Measurements from ENCODE around the gene RIMBP2.
"Not testable (repeated sequence)": the region's sequence is repeated elsewhere in the genome, so short reads cannot be mapped to it uniquely, and the experiment has no call there.

The RIMBP2 gene

GRCh38 chr12:130596241-130596640 lies 119.9 kb downstream of the RIMBP2 start:
- DNase-seq (ENCODE audit: low read depth, low spot score): no peak

GRCh38 chr12:130595566-130595965 lies 120.5 kb downstream of the RIMBP2 start:
- DNase-seq (ENCODE audit: low read depth, low spot score): no peak

GRCh38 chr12:130593056-130593455 lies 123.0 kb downstream of the RIMBP2 start:
- no peak for DNase-seq (ENCODE audit: low read depth, low spot score)

GRCh38 chr12:130592641-130593040 lies 123.5 kb downstream of the RIMBP2 start:
- DNase-seq (ENCODE audit: low read depth, low spot score): no peak

- no peak for DNase-seq (ENCODE audit: low read depth, low spot score)
These were observed 124.4 kb downstream of the RIMBP2 start for GRCh38 chr12:130591736-130592135.

DNA sequence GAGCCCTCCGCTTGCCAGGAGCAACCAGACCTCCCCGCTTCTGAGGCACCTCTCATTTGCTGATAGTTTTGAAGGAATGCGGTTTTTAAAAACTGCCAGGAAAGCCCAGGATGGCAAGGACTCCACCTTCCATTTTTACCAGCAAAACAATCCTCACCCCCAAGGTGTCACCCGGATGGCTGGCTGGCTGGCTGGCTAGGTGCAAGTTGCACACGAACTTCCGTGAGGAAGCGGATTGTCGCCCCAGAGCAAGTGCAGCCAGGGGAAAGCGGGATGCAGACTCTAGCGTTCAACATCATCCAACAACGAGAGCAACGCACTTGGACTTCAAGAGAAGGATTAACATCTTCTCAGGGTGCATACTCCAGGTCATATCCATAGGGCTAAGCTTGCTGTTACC lies 125.4 kb downstream of the RIMBP2 start:
- no peak for DNase-seq (ENCODE audit: low read depth, low spot score)

DNA sequence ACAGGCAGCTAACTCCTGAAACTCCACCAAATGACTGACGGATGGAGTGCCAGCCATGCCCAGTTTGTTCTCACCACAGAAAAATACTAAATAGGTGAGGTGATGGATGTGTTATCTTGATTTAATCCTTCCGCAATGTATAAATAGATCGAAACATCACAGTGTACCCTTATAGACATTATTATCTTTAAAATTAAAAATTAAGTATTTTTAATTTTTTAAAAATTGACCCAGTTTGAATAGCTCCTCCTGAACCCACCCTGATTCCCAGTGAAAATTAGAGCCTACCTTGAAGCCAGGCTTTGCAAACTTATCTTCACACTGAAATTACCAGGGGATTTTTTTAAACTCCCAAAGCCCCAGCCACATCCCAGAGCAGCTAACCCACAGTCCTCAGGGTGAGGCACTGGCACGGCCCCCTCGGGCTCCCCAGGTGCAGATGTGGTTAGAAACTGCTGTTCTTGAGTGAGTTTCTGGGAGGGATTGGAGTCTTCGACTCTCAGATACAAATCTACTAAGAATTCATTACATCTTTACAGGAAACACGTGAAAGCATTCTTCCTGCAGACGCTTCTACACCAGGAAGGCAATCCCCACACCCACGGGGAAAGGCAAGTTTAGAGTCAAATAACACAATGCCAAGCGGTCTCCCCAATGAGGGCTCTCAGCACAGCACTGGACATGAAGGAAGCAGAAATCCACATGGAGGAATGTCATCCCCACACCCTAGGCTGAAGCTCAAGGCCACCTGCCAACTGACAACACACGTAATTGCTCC lies 126.4 kb downstream of the RIMBP2 start:
- no peak for DNase-seq (ENCODE audit: low read depth, low spot score)

DNA sequence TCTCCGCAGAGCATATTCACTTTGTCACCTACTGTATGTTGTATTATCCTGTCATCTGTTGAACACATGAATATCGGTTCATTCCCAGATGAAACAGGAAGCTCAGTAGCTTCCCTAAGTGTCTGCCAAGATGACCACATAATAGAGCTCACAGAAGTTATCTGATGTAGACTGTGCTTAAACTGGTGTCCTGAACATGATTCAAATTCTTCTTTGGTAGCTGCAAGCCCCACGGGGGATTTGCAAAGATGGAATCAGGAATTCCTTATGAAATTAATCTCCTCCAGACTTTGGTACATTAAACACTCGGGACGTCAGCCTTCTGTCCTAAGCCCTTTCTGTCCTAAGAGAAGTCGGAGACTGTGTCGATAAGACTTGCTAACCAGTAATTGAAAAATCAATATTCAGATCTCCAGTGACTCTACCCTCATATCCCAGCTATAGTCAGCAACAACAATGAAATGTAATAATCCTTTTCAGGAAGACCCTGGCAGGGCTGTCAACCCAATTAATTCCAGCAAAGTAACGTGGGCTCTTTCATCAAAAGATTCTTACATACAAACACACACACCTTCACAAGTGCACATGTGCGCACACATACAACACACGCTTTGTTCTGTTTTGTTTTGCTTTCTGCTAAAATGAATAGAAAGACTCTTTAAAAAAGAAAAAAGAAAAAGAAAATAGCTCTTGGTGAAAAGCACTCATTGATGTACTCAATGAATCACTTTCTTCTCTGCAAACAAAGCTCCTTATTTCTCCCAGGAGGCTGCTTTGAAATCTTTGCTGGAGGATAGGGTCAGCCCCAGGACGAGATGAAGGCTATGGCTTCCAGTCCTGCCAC lies 127.2 kb downstream of the RIMBP2 start:
- DNase-seq (ENCODE audit: low read depth, low spot score): no peak

- DNase-seq (ENCODE audit: low read depth, low spot score): no peak
These were observed 128.1 kb downstream of the RIMBP2 start for GRCh38 chr12:130587966-130588365.

DNA sequence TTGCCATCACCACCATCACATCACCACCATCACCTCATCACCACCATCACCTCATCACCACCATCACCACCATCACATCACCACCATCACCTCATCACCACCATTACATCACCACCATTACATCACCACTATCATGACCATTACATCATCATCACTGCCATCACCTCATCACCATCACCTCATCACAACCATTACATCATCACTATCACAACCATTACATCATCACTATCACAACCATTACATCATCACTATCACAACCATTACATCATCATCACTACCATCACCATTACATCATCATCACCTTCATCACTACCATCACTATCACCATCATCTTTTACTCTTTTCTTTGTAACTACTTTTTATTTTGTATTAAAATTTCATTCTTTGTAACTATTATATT lies 131.6 kb downstream of the RIMBP2 start:
- DNase-seq (ENCODE audit: low read depth, low spot score): not testable (repeated sequence)

DNA sequence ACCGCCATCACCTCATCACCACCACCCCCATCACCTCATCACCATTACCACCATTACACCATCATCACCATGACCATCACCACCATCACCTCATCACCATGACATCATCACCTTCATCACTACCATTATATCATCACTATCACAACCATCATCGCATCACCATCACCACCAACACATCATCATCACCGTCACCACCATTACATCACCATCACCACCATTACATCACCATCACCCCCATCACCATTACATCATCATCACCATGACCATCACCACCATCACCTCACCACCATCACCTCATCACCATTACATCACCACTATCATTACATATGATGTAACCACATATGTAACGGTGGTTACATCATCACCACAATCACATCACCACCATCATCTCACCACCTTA lies 132.3 kb downstream of the RIMBP2 start:
- no peak for DNase-seq (ENCODE audit: low read depth, low spot score)

DNA sequence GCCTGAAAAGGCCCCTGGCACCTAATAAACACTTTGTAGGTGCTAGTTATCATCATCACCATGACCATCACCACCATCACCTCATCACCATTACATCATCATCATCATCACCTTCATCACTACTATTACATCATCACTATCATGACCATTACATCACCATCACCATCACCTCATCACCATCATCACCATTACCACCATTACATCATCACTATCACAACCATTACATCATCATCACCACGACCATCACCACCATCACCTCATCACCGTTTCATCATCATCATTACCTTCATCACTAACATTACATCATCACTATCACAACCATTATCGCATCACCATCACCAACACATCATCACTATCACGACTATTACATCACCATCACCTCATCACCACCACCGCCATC lies 132.8 kb downstream of the RIMBP2 start:
- no peak for DNase-seq (ENCODE audit: low read depth, low spot score)

DNA sequence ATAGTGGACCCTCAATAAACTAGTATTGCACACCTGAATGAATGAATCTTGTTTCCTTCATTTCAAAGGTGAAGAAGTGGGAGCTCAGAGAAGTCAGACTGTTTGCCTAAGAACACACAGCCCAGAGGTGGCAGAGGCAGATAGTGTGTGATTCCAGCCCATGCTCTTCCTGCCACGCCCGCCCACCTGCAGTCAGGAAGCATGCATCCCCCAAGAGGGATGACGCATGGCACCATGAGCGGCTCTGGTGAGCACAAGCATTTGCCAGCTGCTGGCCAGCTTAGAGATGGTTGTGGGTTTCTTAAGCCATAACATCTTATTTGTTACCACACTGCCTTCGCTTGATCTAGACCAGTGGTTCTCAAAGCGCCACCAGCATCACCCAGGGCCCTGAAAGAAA lies 133.8 kb downstream of the RIMBP2 start:
- DNase-seq (ENCODE audit: low read depth, low spot score): no peak

- no peak for DNase-seq (ENCODE audit: low read depth, low spot score)
These were observed 134.3 kb downstream of the RIMBP2 start for GRCh38 chr12:130581782-130582181.

- no peak for DNase-seq (ENCODE audit: low read depth, low spot score)
These were observed 136.9 kb downstream of the RIMBP2 start for GRCh38 chr12:130579231-130579630.

- no peak for DNase-seq (ENCODE audit: low read depth, low spot score)
These were observed 138.7 kb downstream of the RIMBP2 start for GRCh38 chr12:130577351-130577750.

DNA sequence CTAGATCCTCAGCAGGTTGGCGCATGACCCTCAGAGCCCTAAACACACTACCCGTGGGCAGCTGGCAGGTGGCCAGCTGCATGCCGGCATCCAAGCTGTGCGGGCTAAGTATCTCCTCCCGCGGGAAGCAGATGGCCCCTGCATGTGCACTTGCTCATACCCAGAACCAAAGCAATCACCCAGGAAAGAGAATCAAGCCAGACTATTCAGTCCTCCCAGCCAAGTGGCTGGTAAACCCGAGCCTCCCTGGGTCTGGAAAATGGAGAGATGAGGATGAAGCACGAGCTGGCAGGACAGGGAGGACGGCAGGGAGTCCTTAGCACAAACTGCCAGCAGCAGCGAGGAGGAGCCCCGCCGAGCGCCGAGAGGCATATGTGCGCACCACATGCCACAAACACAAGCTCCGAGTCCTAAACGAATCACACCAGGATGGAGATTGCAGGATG lies 139.7 kb downstream of the RIMBP2 start:
- DNase-seq (ENCODE audit: low read depth, low spot score): no peak

DNA sequence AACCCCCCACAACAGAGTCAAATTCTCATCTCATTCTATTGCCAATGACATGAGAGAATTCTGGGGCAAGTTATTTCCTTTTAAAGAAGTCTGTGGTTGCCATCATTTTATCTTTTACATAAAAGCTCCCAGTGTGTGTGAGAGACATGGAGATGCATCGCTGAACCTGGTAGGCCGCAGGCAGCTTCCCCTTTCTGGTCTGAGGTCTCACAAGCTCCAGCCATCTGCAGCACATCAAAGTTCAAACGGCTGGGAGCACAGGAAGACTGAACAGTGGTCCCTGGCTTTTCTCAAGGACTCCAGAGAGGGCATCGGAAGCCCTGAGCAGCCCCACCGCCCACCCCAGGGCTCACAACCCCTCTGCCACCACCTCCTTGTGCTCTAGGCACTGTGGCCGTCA lies 141.7 kb downstream of the RIMBP2 start:
- DNase-seq (ENCODE audit: low read depth, low spot score): no peak

DNA sequence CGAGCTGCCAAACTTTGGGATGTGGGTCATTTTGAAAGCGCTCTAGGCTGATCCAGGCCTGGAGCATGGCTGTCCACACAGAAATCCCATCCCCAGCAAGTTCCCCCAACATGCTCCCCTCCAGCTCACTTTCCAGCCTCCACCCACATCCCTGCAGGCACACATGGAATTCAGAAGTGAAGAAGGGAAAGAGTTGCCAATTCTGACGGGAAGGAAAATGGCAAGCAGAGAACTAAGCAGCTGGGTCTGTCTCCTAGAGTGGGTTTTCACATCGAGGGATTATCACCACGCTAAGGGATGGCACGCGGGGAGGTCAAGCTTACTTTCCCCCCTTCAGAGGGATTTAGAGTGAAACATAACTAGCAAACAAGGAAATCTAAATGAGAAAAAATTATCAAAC lies 142.3 kb downstream of the RIMBP2 start:
- no peak for DNase-seq (ENCODE audit: low read depth, low spot score)

GRCh38 chr12:130573235-130573634 lies 142.9 kb downstream of the RIMBP2 start:
- DNase-seq (ENCODE audit: low read depth, low spot score): no peak

- no peak for DNase-seq (ENCODE audit: low read depth, low spot score)
These were observed 143.5 kb downstream of the RIMBP2 start for GRCh38 chr12:130572553-130572952.

GRCh38 chr12:130571734-130572133 lies 144.4 kb downstream of the RIMBP2 start:
- no peak for DNase-seq (ENCODE audit: low read depth, low spot score)

GRCh38 chr12:130571089-130571488 lies 145.0 kb downstream of the RIMBP2 start:
- DNase-seq (ENCODE audit: low read depth, low spot score): no peak
